ENCODE data around the gene PUM2. TPM values are rescaled to one million over a fixed set of nuclear protein-coding genes. Genes with fewer than 3 reads are reported as not detected.

The PUM2 gene
- total and polyA plus RNA-seq, 8 donors: 86.4 to 129 (median 118) TPM

DNA sequence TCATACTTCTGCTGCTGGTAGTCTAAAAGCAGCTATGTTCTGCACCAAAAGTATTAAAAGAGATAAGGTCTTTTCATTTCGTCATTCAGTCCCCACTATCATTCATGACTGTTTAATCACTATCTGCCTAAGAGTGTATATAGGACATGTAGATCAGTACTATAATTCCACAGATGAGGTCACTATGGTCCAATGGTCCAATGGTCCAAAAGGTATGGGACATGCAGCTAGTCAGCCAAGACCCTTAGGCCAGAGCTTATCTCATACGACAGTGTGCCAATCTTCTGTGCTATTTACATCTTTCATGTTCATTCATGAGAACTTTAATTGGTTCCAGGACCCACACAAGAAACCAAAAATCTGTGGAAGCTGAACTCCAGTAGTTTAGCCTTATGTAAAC lies 83.1 kb downstream of the PUM2 start:
- Histone ChIP-seq H3K36me3 (peaks cover 0 to 39% of the 10 kb centered on the region in 2 donors), H3K4me3 (no peak overlapping the region), H3K9me3 (no peaks in the 10 kb centered on the region), H3K27me3 (no peaks in the 10 kb centered on the region), H3K27ac (no peak overlapping the region), H3K4me1 (no peaks in the 10 kb centered on the region)
- intact Hi-C loops (cut with DNase I): no loop called here
- TF ChIP-seq, protein P1, sequence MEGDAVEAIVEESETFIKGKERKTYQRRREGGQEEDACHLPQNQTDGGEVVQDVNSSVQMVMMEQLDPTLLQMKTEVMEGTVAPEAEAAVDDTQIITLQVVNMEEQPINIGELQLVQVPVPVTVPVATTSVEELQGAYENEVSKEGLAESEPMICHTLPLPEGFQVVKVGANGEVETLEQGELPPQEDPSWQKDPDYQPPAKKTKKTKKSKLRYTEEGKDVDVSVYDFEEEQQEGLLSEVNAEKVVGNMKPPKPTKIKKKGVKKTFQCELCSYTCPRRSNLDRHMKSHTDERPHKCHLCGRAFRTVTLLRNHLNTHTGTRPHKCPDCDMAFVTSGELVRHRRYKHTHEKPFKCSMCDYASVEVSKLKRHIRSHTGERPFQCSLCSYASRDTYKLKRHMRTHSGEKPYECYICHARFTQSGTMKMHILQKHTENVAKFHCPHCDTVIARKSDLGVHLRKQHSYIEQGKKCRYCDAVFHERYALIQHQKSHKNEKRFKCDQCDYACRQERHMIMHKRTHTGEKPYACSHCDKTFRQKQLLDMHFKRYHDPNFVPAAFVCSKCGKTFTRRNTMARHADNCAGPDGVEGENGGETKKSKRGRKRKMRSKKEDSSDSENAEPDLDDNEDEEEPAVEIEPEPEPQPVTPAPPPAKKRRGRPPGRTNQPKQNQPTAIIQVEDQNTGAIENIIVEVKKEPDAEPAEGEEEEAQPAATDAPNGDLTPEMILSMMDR (IDR thresholded peaks at IDR 0.05): no peak
- ATAC-seq (no peak), DNase-seq (no peak)

DNA sequence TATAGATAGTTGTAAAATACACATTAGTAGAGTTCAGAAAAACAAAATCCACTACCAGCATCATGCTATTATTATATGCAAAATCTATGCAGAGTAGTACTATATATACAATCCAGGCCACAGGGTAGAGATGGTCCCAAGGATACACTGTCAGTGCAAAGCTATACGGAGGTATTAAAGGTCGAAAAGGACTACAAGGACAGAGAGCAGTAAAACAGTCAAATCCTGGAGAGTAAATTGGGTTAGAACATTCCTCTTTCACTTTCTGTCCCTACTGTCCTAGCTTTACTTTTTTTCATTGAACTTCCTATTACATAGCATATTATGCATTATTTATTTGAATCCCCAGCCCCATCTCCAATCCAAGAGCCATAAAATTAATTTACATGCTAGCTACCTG lies 86.0 kb downstream of the PUM2 start:
- H3K4me1 ChIP-seq: no peaks in the 10 kb centered on the region
- H3K4me3 ChIP-seq: no peak overlapping the region
- no peaks in the 10 kb centered on the region for H3K9me3 ChIP-seq
- H3K27ac ChIP-seq: no peak overlapping the region
- intact Hi-C loops (cut with DNase I): no loop called here
- DNase-seq (no peak), ATAC-seq (no peak)
- no peaks in the 10 kb centered on the region for H3K27me3 ChIP-seq
- TF ChIP-seq, protein P1 (IDR thresholded peaks at IDR 0.05): no peak
- H3K36me3 ChIP-seq: peaks cover 0 to 56% of the 10 kb centered on the region in 2 donors

DNA sequence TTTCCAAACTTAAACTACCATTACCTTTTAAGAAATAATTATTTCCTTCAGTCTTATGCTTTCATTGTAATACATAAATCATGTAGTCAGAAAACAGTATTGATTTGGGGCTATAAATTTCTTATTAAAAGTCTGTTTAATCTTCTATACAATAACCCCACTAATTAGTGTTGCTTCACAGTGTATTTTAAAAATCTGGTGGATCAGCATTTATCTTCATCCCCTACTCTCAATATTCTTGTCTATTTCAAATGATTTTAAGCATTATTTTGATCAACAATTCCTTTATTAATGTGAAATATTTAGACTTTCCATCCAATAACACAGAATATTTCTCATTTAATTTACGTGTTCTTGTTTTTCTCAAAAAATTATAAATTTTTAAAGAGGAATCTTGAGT lies 93.2 kb downstream of the PUM2 start:
- no peaks in the 10 kb centered on the region for H3K9me3 ChIP-seq
- no peaks in the 10 kb centered on the region for H3K27me3 ChIP-seq
- no peak overlapping the region for H3K27ac ChIP-seq
- TF ChIP-seq, protein P1 (IDR thresholded peaks at IDR 0.05): no peak
- no peaks in the 10 kb centered on the region for H3K4me1 ChIP-seq
- intact Hi-C loops (cut with DNase I): no loop called here
- no peak overlapping the region for H3K4me3 ChIP-seq
- ATAC-seq (no peak), DNase-seq (no peak)
- peaks cover 0 to 87% of the 10 kb centered on the region in 2 donors for H3K36me3 ChIP-seq

DNA sequence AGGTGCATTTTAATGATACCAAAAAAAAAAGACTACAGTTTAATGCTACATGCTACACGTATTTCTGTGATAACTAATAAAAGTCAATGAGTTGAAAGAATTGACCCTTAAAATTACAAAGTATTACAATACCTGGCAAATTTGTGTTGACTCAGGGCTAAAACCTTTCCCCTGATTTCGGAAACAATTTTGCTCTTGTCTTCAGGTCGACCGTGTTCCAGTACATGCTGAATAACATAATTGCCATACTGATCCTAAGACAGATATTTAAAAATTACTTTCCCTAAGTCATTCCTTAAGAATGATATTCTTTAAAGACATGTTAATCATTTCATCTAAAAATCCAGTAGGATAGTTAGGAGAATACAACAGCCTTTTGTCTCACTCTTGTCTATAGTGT lies 95.9 kb downstream of the PUM2 start:
- peaks cover 0 to 87% of the 10 kb centered on the region in 2 donors for H3K36me3 ChIP-seq
- TF ChIP-seq, protein P1 (IDR thresholded peaks at IDR 0.05): no peak
- H3K4me3 ChIP-seq: no peak overlapping the region
- intact Hi-C loops (cut with DNase I): no loop called here
- no peaks in the 10 kb centered on the region for H3K27me3 ChIP-seq
- no peak overlapping the region for H3K27ac ChIP-seq
- H3K9me3 ChIP-seq: no peaks in the 10 kb centered on the region
- ATAC-seq (no peak), DNase-seq (no peak)
- H3K4me1 ChIP-seq: no peaks in the 10 kb centered on the region

DNA sequence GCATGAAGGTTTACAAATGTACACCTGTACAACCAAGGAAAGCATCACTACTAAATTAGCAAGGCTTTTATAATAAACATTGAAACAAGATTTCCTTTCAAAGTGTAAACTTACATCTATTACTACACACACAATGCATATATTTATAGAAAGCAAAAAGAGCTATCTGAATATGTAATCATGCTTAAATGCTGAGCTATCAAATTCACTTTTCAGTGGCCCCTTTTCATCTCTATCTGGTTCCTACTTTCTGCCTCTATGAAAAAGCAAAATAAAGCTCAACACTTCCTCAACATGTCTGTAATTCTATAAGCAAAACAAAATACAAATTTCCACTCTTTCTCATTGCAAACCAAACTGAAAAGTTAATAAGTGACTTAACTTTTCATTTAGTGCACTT lies 100.2 kb downstream of the PUM2 start:
- intact Hi-C loops (cut with DNase I): no loop called here
- no peak for ATAC-seq
- no peak for DNase-seq
- Histone ChIP-seq H3K27me3 (no peaks in the 10 kb centered on the region), H3K4me1 (no peaks in the 10 kb centered on the region), H3K9me3 (no peaks in the 10 kb centered on the region), H3K27ac (no peak overlapping the region), H3K36me3 (peaks cover 0 to 91% of the 10 kb centered on the region in 2 donors), H3K4me3 (no peak overlapping the region)
- TF ChIP-seq, protein P1 (IDR thresholded peaks at IDR 0.05): no peak
